DMS79 (cell line): ENCODE measurements around the gene XPO1.
"Not testable (repeated sequence)": the region's sequence is repeated elsewhere in the genome, so short reads cannot be mapped to it uniquely, and the experiment has no call there.

Source experiments
- DNase-seq: peaks from one replicate; lab custom pipeline; 2025; lab: John Stamatoyannopoulos, UW

The XPO1 gene

GRCh38 chr2:61469424-61470121, 68.6 kb downstream of the XPO1 start:
- DNase-seq = no peak

- not testable (repeated sequence) for DNase-seq
Observed at GRCh38 chr2:61468231-61468630, 69.9 kb downstream of the XPO1 start.

GRCh38 chr2:61465045-61465444, 73.1 kb downstream of the XPO1 start:
- no peak for DNase-seq

- DNase-seq = no peak
Observed at GRCh38 chr2:61463769-61464475, 74.2 kb downstream of the XPO1 start.

GRCh38 chr2:61461404-61461803, 76.8 kb downstream of the XPO1 start:
- DNase-seq = no peak

GRCh38 chr2:61460163-61460562, 78.0 kb downstream of the XPO1 start:
- no peak for DNase-seq

GRCh38 chr2:61456746-61457420, 81.3 kb downstream of the XPO1 start:
- DNase-seq = no peak

GRCh38 chr2:61456070-61456745, 81.9 kb downstream of the XPO1 start:
- DNase-seq = no peak

GRCh38 chr2:61454972-61455371, 83.2 kb downstream of the XPO1 start:
- not testable (repeated sequence) for DNase-seq

GRCh38 chr2:61454383-61454782, 83.8 kb downstream of the XPO1 start:
- no peak for DNase-seq

GRCh38 chr2:61452392-61452791, 85.8 kb downstream of the XPO1 start:
- no peak for DNase-seq

- DNase-seq = no peak
Observed at GRCh38 chr2:61451178-61451577, 87.0 kb downstream of the XPO1 start.

GRCh38 chr2:61450144-61450543, 88.0 kb downstream of the XPO1 start:
- DNase-seq = no peak

GRCh38 chr2:61448229-61448628, 89.9 kb downstream of the XPO1 start:
- no peak for DNase-seq

- DNase-seq = not testable (repeated sequence)
Observed at GRCh38 chr2:61446971-61447370, 91.2 kb downstream of the XPO1 start.

- DNase-seq = no peak
Observed at GRCh38 chr2:61443342-61444041, 94.7 kb downstream of the XPO1 start.

- no peak for DNase-seq
Observed at GRCh38 chr2:61439241-61440002, 98.7 kb downstream of the XPO1 start.

- no peak for DNase-seq
Observed at GRCh38 chr2:61438670-61439069, 99.5 kb downstream of the XPO1 start.

GRCh38 chr2:61437170-61437569, 101.0 kb downstream of the XPO1 start:
- DNase-seq = no peak

GRCh38 chr2:61436092-61436491, 102.1 kb downstream of the XPO1 start:
- DNase-seq = no peak

GRCh38 chr2:61435291-61435690, 102.9 kb downstream of the XPO1 start:
- DNase-seq = no peak
